Measurements from ENCODE around the gene BIN2.

- TF ChIP-seq RCOR1 (IDR thresholded peaks at IDR 0.05; ENCODE audit: insufficient replicate concordance, low read length) (no peak), POLR2A (IDR thresholded peaks at IDR 0.05; ENCODE audit: low read depth, low read length) (no peak), CTCF (conservative IDR thresholded peaks at IDR 0.05; ENCODE audit: low read depth, low read length) (no peak), BHLHE40 (IDR thresholded peaks at IDR 0.05; ENCODE audit: low read depth, low read length) (no peak), MAFK (IDR thresholded peaks at IDR 0.05; ENCODE audit: low read depth, low read length) (no peak), CEBPB (IDR thresholded peaks at IDR 0.05; ENCODE audit: low read depth, low read length) (no peak), USF2 (IDR thresholded peaks at IDR 0.05; ENCODE audit: low read depth, low read length) (no peak), RAD21 (IDR thresholded peaks at IDR 0.05; ENCODE audit: low read length) (no peak), SMC3 (IDR thresholded peaks at IDR 0.05; ENCODE audit: low read depth, low read length) (no peak), CHD1 (IDR thresholded peaks at IDR 0.05; ENCODE audit: low read depth, low read length) (no peak)
These were observed 34.5 kb upstream of the BIN2 start for GRCh38 chr12:51358496-51358895.

Measured in IMR-90 (cell line).